ENCODE data around the gene BCL2L13. TPM values are rescaled to one million over a fixed set of nuclear protein-coding genes. Genes with fewer than 3 reads are reported as not detected.
A peak's percentile ranks its signal among the peaks of the same experiment; 100 is the strongest.
"Not testable (repeated sequence)": the region's sequence is repeated elsewhere in the genome, so short reads cannot be mapped to it uniquely, and the experiment has no call there.

Gene BCL2L13
- polyA plus RNA-seq, 3 donors from 2014 or later, result 38.8 to 45.2 (median 38.9) TPM

DNA sequence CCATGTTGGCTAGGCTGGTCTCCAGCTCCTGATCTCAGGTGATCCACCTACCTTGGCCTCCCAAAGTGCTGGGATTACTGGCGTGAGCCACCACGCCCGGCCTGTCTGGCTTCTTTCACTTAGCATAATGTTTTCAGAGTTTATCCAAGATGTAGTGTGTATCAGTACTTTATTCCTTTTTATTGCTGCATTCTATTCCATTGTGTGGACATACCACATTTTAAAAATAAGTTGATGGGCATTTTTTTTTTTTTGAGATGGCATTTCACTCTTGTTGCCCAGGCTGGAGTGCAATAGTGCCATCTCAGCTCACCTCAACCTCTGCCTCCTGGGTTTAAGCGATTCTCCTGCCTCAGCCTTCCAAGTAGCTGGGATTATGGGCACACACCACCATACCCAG lies 3.8 kb downstream of the BCL2L13 start:
- not testable (repeated sequence) for H3K4me3 Mint-ChIP-seq, H3K27ac Mint-ChIP-seq, H3K9me3 Mint-ChIP-seq, DNase-seq, H3K36me3 Mint-ChIP-seq
- H3K27me3 Mint-ChIP-seq (ENCODE audit: low read depth in 3 of 3), result peaks cover 4 to 15% (median 7%) of the 10 kb centered on the region in 3 donors
- H3K4me1 Mint-ChIP-seq, result peaks cover 30 to 34% of the 10 kb centered on the region in 2 donors

- Mint-ChIP-seq H3K4me1 (peaks cover 4 to 6% of the 10 kb centered on the region in 2 donors), H3K36me3 (peaks cover 0 to 4% (median 0%) of the 10 kb centered on the region in 3 donors), H3K4me3 (no peak overlapping the region), H3K27me3 (ENCODE audit: low read depth in 3 of 3) (no peaks in the 10 kb centered on the region), H3K9me3 (no peaks in the 10 kb centered on the region), H3K27ac (no peak overlapping the region)
- DNase-seq, result no peak
Observed at GRCh38 chr22:17647452-17647851, 8.9 kb downstream of the BCL2L13 start.

DNA sequence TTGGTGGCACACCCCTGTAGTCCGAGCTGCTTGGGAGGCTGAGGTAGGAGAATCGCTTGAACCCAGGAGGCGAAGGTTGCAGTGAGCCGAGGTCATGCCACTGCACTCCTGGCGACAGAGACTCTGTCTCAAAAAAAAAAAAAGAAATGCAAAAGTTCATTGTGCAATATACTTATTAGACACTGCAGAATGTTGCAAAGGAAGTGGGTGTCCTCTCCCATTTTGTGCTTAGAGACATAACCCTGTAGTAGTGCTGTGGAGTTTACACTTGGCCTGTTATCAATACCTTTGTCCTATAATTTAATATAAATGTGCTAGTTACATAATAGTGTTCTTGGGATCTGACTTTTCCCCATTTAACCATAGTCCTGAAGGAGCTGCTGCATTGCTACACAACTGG lies 9.4 kb downstream of the BCL2L13 start:
- no peak for DNase-seq
- H3K4me1 Mint-ChIP-seq, result peaks cover under 1 to 6% of the 10 kb centered on the region in 2 donors
- H3K4me3 Mint-ChIP-seq, result no peak overlapping the region
- no peak overlapping the region for H3K27ac Mint-ChIP-seq
- H3K9me3 Mint-ChIP-seq, result no peaks in the 10 kb centered on the region
- H3K27me3 Mint-ChIP-seq (ENCODE audit: low read depth in 3 of 3), result no peaks in the 10 kb centered on the region
- H3K36me3 Mint-ChIP-seq, result peaks cover 0 to 4% (median 0%) of the 10 kb centered on the region in 3 donors

DNA sequence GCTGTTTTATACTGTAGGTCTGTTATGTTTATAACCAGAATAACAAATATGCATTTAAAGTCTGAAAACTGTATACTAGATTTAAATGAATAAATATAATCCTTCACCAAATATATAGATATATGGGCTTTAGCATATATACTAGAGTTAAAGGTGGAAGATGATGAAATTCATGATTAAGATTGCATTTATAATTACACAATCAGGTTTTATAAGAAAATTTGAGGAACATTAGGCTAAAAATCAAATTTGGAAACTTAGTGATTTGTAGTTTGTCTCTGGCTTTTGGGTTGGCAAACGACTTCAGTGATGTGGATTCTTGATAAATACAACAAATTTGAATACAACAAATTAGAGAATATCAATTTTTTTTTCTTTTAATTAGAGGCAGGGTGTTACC lies 10.0 kb downstream of the BCL2L13 start:
- Mint-ChIP-seq H3K27ac (no peak overlapping the region), H3K4me1 (peaks cover 1 to 6% of the 10 kb centered on the region in 2 donors), H3K36me3 (peaks cover 0 to 4% (median 0%) of the 10 kb centered on the region in 3 donors), H3K4me3 (no peak overlapping the region), H3K27me3 (ENCODE audit: low read depth in 3 of 3) (no peaks in the 10 kb centered on the region), H3K9me3 (no peaks in the 10 kb centered on the region)
- DNase-seq, result no peak

GRCh38 chr22:17655289-17655688 lies 16.7 kb downstream of the BCL2L13 start:
- Mint-ChIP-seq H3K9me3 (no peaks in the 10 kb centered on the region), H3K4me3 (no peak overlapping the region), H3K27me3 (ENCODE audit: low read depth in 3 of 3) (no peaks in the 10 kb centered on the region), H3K36me3 (peaks cover 0 to 9% (median 0%) of the 10 kb centered on the region in 3 donors), H3K27ac (no peak overlapping the region), H3K4me1 (peaks cover 0 to 1% of the 10 kb centered on the region in 2 donors)
- no peak for DNase-seq

- Mint-ChIP-seq H3K36me3 (peaks cover 0 to 9% (median 0%) of the 10 kb centered on the region in 3 donors), H3K27ac (no peak overlapping the region), H3K4me1 (peaks cover 0 to 1% of the 10 kb centered on the region in 2 donors), H3K4me3 (no peak overlapping the region), H3K27me3 (ENCODE audit: low read depth in 3 of 3) (no peaks in the 10 kb centered on the region), H3K9me3 (no peaks in the 10 kb centered on the region)
- DNase-seq, result no peak
Observed at GRCh38 chr22:17656870-17657395, 18.4 kb downstream of the BCL2L13 start.

- Mint-ChIP-seq H3K27ac (peak overlapping the region in 1 of 6 donors; percentile 50), H3K27me3 (ENCODE audit: low read depth in 3 of 3) (peaks cover 0 to 1% (median 0%) of the 10 kb centered on the region in 3 donors), H3K4me3 (no peak overlapping the region), H3K36me3 (peaks cover 14 to 23% (median 20%) of the 10 kb centered on the region in 3 donors), H3K9me3 (no peaks in the 10 kb centered on the region), H3K4me1 (peaks cover 8 to 13% of the 10 kb centered on the region in 2 donors)
- DNase-seq, result no peak
Observed at GRCh38 chr22:17664414-17665055, 26.0 kb downstream of the BCL2L13 start.

- Mint-ChIP-seq H3K27me3 (ENCODE audit: low read depth in 3 of 3) (peaks cover 0 to 1% (median 0%) of the 10 kb centered on the region in 3 donors), H3K4me3 (no peak overlapping the region), H3K4me1 (peaks cover 11 to 13% of the 10 kb centered on the region in 2 donors), H3K27ac (peak overlapping the region in 2 of 6 donors; percentile 2 to 17), H3K36me3 (peaks cover 14 to 26% (median 23%) of the 10 kb centered on the region in 3 donors), H3K9me3 (no peaks in the 10 kb centered on the region)
- DNase-seq, result no peak
Observed at GRCh38 chr22:17665248-17665647, 26.7 kb downstream of the BCL2L13 start.

- peaks cover 0 to 1% (median 0%) of the 10 kb centered on the region in 3 donors for H3K27me3 Mint-ChIP-seq (ENCODE audit: low read depth in 3 of 3)
- peaks cover 14 to 26% (median 26%) of the 10 kb centered on the region in 3 donors for H3K36me3 Mint-ChIP-seq
- H3K9me3 Mint-ChIP-seq, result no peaks in the 10 kb centered on the region
- peak overlapping the region in 2 of 6 donors; percentile 2 to 61 for H3K27ac Mint-ChIP-seq
- H3K4me3 Mint-ChIP-seq, result no peak overlapping the region
- H3K4me1 Mint-ChIP-seq, result peaks cover 11 to 13% of the 10 kb centered on the region in 2 donors
- no peak for DNase-seq
Observed at GRCh38 chr22:17665854-17666253, 27.3 kb downstream of the BCL2L13 start.

- not testable (repeated sequence) for H3K4me3 Mint-ChIP-seq; H3K9me3 Mint-ChIP-seq; H3K36me3 Mint-ChIP-seq; DNase-seq; H3K27ac Mint-ChIP-seq; H3K27me3 Mint-ChIP-seq (ENCODE audit: low read depth in 3 of 3)
- H3K4me1 Mint-ChIP-seq, result peaks cover 8 to 17% of the 10 kb centered on the region in 2 donors
Observed at GRCh38 chr22:17671521-17672092, 33.0 kb downstream of the BCL2L13 start.

GRCh38 chr22:17672417-17672991 lies 33.9 kb downstream of the BCL2L13 start:
- DNase-seq, result no peak
- peaks cover 0 to 7% (median 3%) of the 10 kb centered on the region in 3 donors for H3K36me3 Mint-ChIP-seq
- H3K27ac Mint-ChIP-seq, result no peak overlapping the region
- peaks cover 8 to 17% of the 10 kb centered on the region in 2 donors for H3K4me1 Mint-ChIP-seq
- H3K9me3 Mint-ChIP-seq, result no peaks in the 10 kb centered on the region
- no peak overlapping the region for H3K4me3 Mint-ChIP-seq
- H3K27me3 Mint-ChIP-seq (ENCODE audit: low read depth in 3 of 3), result no peaks in the 10 kb centered on the region

DNA sequence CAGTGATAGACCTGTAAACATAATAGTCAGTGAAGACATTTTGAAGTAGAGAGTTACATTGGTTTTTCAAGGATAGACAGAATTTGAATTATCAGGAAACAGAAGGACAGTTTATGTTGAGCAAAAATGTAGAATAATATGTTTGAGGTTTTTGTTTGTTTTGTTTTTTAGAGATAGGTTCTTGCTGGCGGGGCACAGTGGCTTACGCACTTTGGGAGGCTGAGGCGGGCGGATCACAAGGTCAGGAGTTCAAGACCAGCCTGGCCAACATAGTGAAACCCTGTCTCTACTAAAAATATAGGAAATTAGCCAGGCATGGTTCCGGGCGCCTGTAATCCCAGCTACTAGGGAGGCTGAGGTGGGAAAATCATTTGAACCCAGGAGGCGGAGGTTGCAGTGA lies 35.6 kb downstream of the BCL2L13 start:
- H3K27me3 Mint-ChIP-seq (ENCODE audit: low read depth in 3 of 3), result no peaks in the 10 kb centered on the region
- H3K27ac Mint-ChIP-seq, result no peak overlapping the region
- H3K4me3 Mint-ChIP-seq, result no peak overlapping the region
- no peaks in the 10 kb centered on the region for H3K9me3 Mint-ChIP-seq
- H3K36me3 Mint-ChIP-seq, result peaks cover 0 to 7% (median 3%) of the 10 kb centered on the region in 3 donors
- DNase-seq, result no peak
- H3K4me1 Mint-ChIP-seq, result peaks cover 7 to 28% of the 10 kb centered on the region in 2 donors

DNA sequence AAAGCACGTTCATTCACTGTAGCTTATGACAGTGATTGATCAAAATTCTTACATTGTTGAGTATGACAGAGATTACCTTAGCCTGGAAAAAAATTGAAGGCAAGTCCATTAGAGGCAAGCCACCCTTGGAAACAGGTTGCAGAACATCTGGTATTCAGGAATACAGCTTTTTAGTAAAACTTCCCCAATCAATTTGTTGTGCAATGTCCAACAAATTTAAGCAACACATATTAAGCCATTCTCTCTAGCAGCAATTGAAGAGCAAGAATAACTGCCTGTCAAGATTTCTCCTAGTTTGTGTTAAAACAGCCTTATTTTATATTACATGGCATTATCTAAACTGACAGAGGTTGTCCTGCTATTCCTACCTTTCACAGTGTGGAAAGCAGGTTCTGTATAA lies 37.0 kb downstream of the BCL2L13 start:
- Mint-ChIP-seq H3K4me3 (no peak overlapping the region), H3K4me1 (peaks cover 4 to 30% of the 10 kb centered on the region in 2 donors), H3K36me3 (peaks cover 0 to 2% (median 0%) of the 10 kb centered on the region in 3 donors), H3K9me3 (no peaks in the 10 kb centered on the region), H3K27me3 (ENCODE audit: low read depth in 3 of 3) (no peaks in the 10 kb centered on the region), H3K27ac (no peak overlapping the region)
- no peak for DNase-seq

GRCh38 chr22:17678817-17679385 lies 40.3 kb downstream of the BCL2L13 start:
- Mint-ChIP-seq H3K27me3 (ENCODE audit: low read depth in 3 of 3) (no peaks in the 10 kb centered on the region), H3K4me1 (peaks cover 6 to 24% of the 10 kb centered on the region in 2 donors), H3K9me3 (no peaks in the 10 kb centered on the region), H3K27ac (peak overlapping the region in 1 of 6 donors; percentile 23), H3K36me3 (no peaks in the 10 kb centered on the region), H3K4me3 (no peak overlapping the region)
- no peak for DNase-seq
